Testis (tissue), 3 donors: ENCODE results near the gene NPFF. TPM values are rescaled to one million over a fixed set of nuclear protein-coding genes. Genes with fewer than 3 reads are reported as not detected.
A peak's percentile ranks its signal among the peaks of the same experiment; 100 is the strongest.

Source experiments
- DNase-seq: peaks from one replicate; pipeline ENCODE4 v3.0.0-alpha.2; 2019
- H3K27ac ChIP-seq, 2 donors: fragments of 200-600 bp; sonication (generic); one replicate each; pipeline ENCODE4 v1.5.1; 2019
- H3K27me3 ChIP-seq: fragments of 200-600 bp; sonication (generic); one replicate; pipeline ENCODE4 v1.5.1; 2019
- H3K36me3 ChIP-seq: fragments of 200-600 bp; sonication (generic); one replicate; pipeline ENCODE4 v1.5.1; 2017; ENCODE audit warnings: low read depth; ENCODE audit errors: missing control alignments
- H3K4me1 ChIP-seq: fragments of 200-600 bp; sonication (generic); one replicate; pipeline ENCODE4 v1.5.1; 2019
- H3K4me3 ChIP-seq, 2 donors: fragments of 200-600 bp; sonication (generic); one replicate each; pipeline ENCODE4 v1.5.1; 2017 to 2019
- H3K9me3 ChIP-seq: fragments of 200-600 bp; sonication (generic); one replicate; pipeline ENCODE4 v1.5.1; 2017
- CTCF ChIP-seq, 3 experiments: fragments of 450-650 bp in 2 of 3; fragments of 200-600 bp in 1 of 3; sonication (generic) in 1 of 3; IDR thresholded peaks; one replicate each; pipeline ENCODE4 v1.5.1; 2016 to 2019; ENCODE audit warnings: antibody characterized with exemption in 3 of 3, mild to moderate bottlenecking in 2 of 3, moderate library complexity in 1 of 3
- POLR2A ChIP-seq: fragments of 450-650 bp; IDR thresholded peaks from one replicate; pipeline ENCODE4 v1.6.1; 2017; ENCODE audit warnings: antibody characterized with exemption, mild to moderate bottlenecking, moderate library complexity
- WGBS, 2 donors: methylation state at CpG; one replicate each; pipeline ENCODE4 v1.1.5; 2018; 5-methylcytosine and 5-hydroxymethylcytosine counted together
- intact Hi-C: fragments of 100-400 bp; cut with DNase I; formaldehyde crosslinking; loops from one replicate; pipeline ENCODE4 v1.15.1; 2023; ENCODE audit warnings: low total_unique reads
- polyA plus RNA-seq: library from polyadenylated mRNA; stranded (reverse); fragments of 350-450 nt; fragmentation: Illumina TruSeq; extraction: RNeasy Lipid Tissue Mini Kit (QIAGEN cat#74804); gene quantifications from one replicate; pipeline ENCODE4 v1.2.3, GENCODE V29; 2014; ENCODE audit warnings: low read depth, low replicate concordance; ENCODE audit not compliant: insufficient read depth
- total RNA-seq, 2 donors: library from RNA; depleted of rRNA; stranded (reverse); fragments of >200 nt; gene quantifications; one replicate each; pipeline ENCODE4 v1.2.3, GENCODE V29; 2016

NPFF gene
- total and polyA plus RNA-seq, 3 donors from 2014 or later, result 1.2 TPM; not detected in 2

- intact Hi-C loops, result no loop called here
- WGBS, 2 donors, result 37 to 52% methylated on average over 20 of the region's 20 CpGs
- TF ChIP-seq CTCF (IDR thresholded peaks at IDR 0.05) (no peak), POLR2A (no peak)
- peak overlapping the region; percentile 57 to 75 for H3K4me3 ChIP-seq
- H3K9me3 ChIP-seq, result no peaks in the 10 kb centered on the region
- DNase-seq, result no peak
- H3K27me3 ChIP-seq, result no peaks in the 10 kb centered on the region
- peaks cover 31% of the 10 kb centered on the region for H3K4me1 ChIP-seq
- H3K36me3 ChIP-seq, result no peaks in the 10 kb centered on the region
- peak overlapping the region; percentile 83 to 89 for H3K27ac ChIP-seq
Measured at GRCh38 chr12:53492188-53492587, 15.1 kb downstream of the NPFF start.

GRCh38 chr12:53489242-53489864 is 17.9 kb downstream of the NPFF start:
- Histone ChIP-seq H3K9me3 (no peaks in the 10 kb centered on the region), H3K27me3 (no peaks in the 10 kb centered on the region), H3K4me1 (peaks cover 17% of the 10 kb centered on the region), H3K4me3 (no peak overlapping the region), H3K27ac (no peak overlapping the region), H3K36me3 (no peaks in the 10 kb centered on the region)
- 92 to 94% methylated on average over 5 of the region's 5 CpGs for WGBS, 2 donors
- intact Hi-C loops, result no loop called here
- TF ChIP-seq POLR2A (no peak), CTCF (IDR thresholded peaks at IDR 0.05) (no peak)
- DNase-seq, result no peak

- no peak overlapping the region for H3K4me3 ChIP-seq
- H3K4me1 ChIP-seq, result no peaks in the 10 kb centered on the region
- no peaks in the 10 kb centered on the region for H3K9me3 ChIP-seq
- H3K36me3 ChIP-seq, result no peaks in the 10 kb centered on the region
- TF ChIP-seq POLR2A, result no peak
- TF ChIP-seq CTCF (IDR thresholded peaks at IDR 0.05), result no peak
- no peak for DNase-seq
- WGBS, 2 donors, result 84 to 85% methylated on average over 4 to 17 of the region's 17 CpGs
- no peak overlapping the region for H3K27ac ChIP-seq
- no peaks in the 10 kb centered on the region for H3K27me3 ChIP-seq
- intact Hi-C loops, result no loop called here
Measured at GRCh38 chr12:53486736-53487487, 20.4 kb downstream of the NPFF start.

- Histone ChIP-seq H3K4me1 (peaks cover 5% of the 10 kb centered on the region), H3K4me3 (no peak overlapping the region), H3K9me3 (no peaks in the 10 kb centered on the region), H3K27ac (no peak overlapping the region), H3K36me3 (no peaks in the 10 kb centered on the region), H3K27me3 (no peaks in the 10 kb centered on the region)
- 95 to 98% methylated on average over 10 of the region's 10 CpGs for WGBS, 2 donors
- intact Hi-C loops, result no loop called here
- DNase-seq, result no peak
- TF ChIP-seq POLR2A (no peak), CTCF (IDR thresholded peaks at IDR 0.05) (no peak)
Measured at GRCh38 chr12:53485955-53486735, 21.1 kb downstream of the NPFF start.
